Measurements from ENCODE around the gene MTHFD1L. TPM values are rescaled to one million over a fixed set of nuclear protein-coding genes. Genes with fewer than 3 reads are reported as not detected.

MTHFD1L gene
- total and polyA plus RNA-seq, 2 of the 8 experiments (the other 6 are each of a cell fraction or from before 2014, with no cell fraction given): 29.2 to 105 TPM

DNA sequence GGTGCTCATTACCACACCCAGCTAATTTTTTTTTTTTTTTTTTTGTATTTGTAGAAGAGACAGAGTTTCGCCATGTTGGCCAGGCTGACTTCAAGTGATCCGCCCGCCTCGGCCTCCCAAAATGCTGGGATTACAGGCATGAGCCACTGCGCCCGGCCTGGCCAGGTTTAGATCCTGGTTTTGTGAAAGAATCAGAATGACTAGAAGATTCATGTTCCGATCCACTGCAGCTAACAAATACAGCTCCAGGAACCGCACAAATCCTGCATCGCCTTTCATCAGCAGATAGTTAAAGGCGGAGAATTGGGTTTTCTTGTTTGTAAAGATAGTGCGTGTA lies 223.1 kb downstream of the MTHFD1L start:
- POLR2A ChIA-PET (ENCODE audit: partially characterized antibody): interaction anchor here (0.8 to 1.2 kb wide), 2 partner anchors 10 to 15 kb away, joined by 3 read pairs; no protein-coding TSS in a partner anchor

More for the DNA sequence above, 223.1 kb downstream of the MTHFD1L start:
- no peak overlapping the region for H2BK15ac ChIP-seq (ENCODE audit: low read length)
- no peaks in the 10 kb centered on the region for H3K9me3 ChIP-seq (ENCODE audit: insufficient read depth in 2 of 2, low read depth in 1 of 2, low read length in 1 of 2)
- no peak overlapping the region for H3K23ac ChIP-seq (ENCODE audit: insufficient read length)
- H2AK5ac ChIP-seq (ENCODE audit: low read depth, low read length): no peak overlapping the region; the same call in 1 of the 2 replicates
- no peaks in the 10 kb centered on the region for H3K27me3 ChIP-seq (replicated peaks in 1 of 4; ENCODE audit: control insufficient read depth in 3 of 4, extremely low read depth in 1 of 4, insufficient read depth in 3 of 4, low read length in 3 of 4)
- H4K5ac ChIP-seq (ENCODE audit: insufficient read length, low read depth, low read length): no peak overlapping the region
- H4K91ac ChIP-seq (replicated peaks; ENCODE audit: insufficient read length, low read length): no peak overlapping the region
- H3K79me2 ChIP-seq (ENCODE audit: control insufficient read depth in 1 of 2, insufficient read depth in 2 of 2, low read length in 2 of 2): no peaks in the 10 kb centered on the region
- H3K23me2 ChIP-seq (ENCODE audit: low read depth, low read length): no peaks in the 10 kb centered on the region
- FAIRE-seq (no peak), DNase-seq (ENCODE audit: low read depth in 1 of 2, low spot score in 2 of 2) (no peak)
- no peak overlapping the region for H3K4ac ChIP-seq (replicated peaks; ENCODE audit: insufficient read length, low read depth, low read length)
- H3K36me3 ChIP-seq (ENCODE audit: control insufficient read depth in 2 of 4, insufficient read depth in 4 of 4, low read length in 3 of 4): peaks cover 3 to 13% (median 5%) of the 10 kb centered on the region in 4 experiments; a peak in 6 of 8 replicates
- H3K4me2 ChIP-seq (ENCODE audit: insufficient read depth in 1 of 2, low read depth in 2 of 2, low read length in 2 of 2): no peak overlapping the region
- H2BK12ac ChIP-seq (ENCODE audit: low read depth, low read length): no peak overlapping the region
- no peak overlapping the region for H3K14ac ChIP-seq (ENCODE audit: insufficient read length)
- 90% methylated on average over 7 of the region's 11 CpGs; no CpG with 5 or more reads in 1 of the 2 experiments for WGBS, 2 experiments (ENCODE audit: extremely low coverage in 1 of 2, insufficient coverage in 1 of 2, insufficient read length in 1 of 2, insufficient replicate concordance in 2 of 2, low coverage in 1 of 2, low lambda C conversion rate in 2 of 2, missing lambda C conversion rate in 1 of 2)
- H3K27ac ChIP-seq (ENCODE audit: low read depth, low read length): no peak overlapping the region
- CTCF ChIA-PET (ENCODE audit: partially characterized antibody): interaction anchor here (1.3 kb wide), 2 partner anchors 12 to 236 kb away, joined by 3 to 4 read pairs; no protein-coding TSS in a partner anchor
- no peaks in the 10 kb centered on the region for H4K20me1 ChIP-seq (replicated peaks in 1 of 2; ENCODE audit: control insufficient read depth in 1 of 2, insufficient read depth in 2 of 2, low read length in 2 of 2)
- peaks cover 6 to 13% (median 9%) of the 10 kb centered on the region in 4 experiments for H3K4me1 ChIP-seq (replicated peaks in 1 of 4; ENCODE audit: control insufficient read depth in 3 of 4, insufficient read depth in 4 of 4, low read length in 3 of 4)
- TF ChIP-seq RNF2 (IDR thresholded peaks at IDR 0.05; ENCODE audit: borderline replicate concordance, low read depth, low read length, missing control alignments, poor library complexity, severe bottlenecking): no peak
- H3K79me1 ChIP-seq (ENCODE audit: low read depth, low read length): no peaks in the 10 kb centered on the region
- no peak overlapping the region for H2AFZ ChIP-seq (ENCODE audit: low read length)
- no peak overlapping the region for H3K4me3 ChIP-seq (ENCODE audit: extremely low read depth in 1 of 4, insufficient read depth in 2 of 4, low read depth in 3 of 4, low read length in 4 of 4)
- no peak overlapping the region for H3K56ac ChIP-seq (replicated peaks; ENCODE audit: insufficient read length, low read depth, low read length)
- no peak overlapping the region for H4K8ac ChIP-seq (ENCODE audit: extremely low read depth, insufficient read depth, low read length)
- H3K9ac ChIP-seq (replicated peaks in 1 of 4; ENCODE audit: extremely low read depth in 1 of 4, low read depth in 3 of 4, low read length in 3 of 4): no peak overlapping the region
- no peak overlapping the region for H3K18ac ChIP-seq (ENCODE audit: extremely low read depth, low read length)
- H2BK5ac ChIP-seq (ENCODE audit: low read depth, low read length): no peak overlapping the region
- H2BK20ac ChIP-seq (ENCODE audit: low read length): no peak overlapping the region
- H2BK120ac ChIP-seq (replicated peaks; ENCODE audit: low read depth, low read length): no peak overlapping the region

All from H1 (cell line).